ENCODE measurements around the gene SWI5.

Gene SWI5

DNA sequence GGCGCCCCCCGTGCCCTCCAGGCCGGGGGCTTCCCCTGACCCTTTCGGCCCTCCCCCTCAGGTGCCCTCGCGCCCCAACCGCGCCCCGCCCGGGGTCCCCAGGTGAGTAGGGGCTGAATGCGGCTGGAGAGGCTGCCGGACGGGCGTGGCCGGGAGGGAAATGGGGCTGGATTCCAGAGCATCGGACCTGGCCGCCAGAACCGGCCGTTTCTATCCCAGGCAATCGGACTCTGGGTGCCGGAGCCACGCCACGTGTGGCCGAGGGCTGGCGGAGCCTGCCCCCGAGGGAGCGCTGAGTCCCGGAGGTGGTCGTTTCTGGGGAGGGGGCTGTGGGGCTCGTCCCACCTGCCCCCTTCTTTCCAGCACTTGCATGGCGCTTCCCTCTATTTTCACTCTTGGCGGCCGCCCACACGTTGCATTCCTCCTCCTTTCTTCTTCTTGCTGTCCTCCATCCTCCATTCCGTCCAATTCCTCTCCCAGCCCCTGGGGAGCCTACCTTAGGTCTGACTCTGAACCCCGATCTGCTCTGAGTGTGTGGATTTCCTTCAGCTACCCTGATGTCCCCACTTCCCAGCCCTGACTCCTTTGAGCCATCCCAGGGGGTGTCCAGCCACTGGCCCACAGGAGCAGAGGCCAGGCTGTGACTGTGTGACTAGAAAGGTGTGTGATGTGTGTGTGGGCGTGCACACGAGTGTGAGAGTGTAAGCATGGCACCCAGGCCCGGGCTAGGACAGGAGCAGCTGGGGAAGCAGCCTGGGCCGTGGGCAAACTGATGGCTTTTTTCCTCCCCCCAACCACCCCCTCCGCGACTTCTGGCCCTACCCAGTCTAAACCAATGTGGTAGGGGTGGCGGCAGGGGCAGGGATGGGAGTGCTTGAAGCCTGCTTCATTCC, 25.0 kb upstream of the SWI5 start:
- in situ Hi-C loops (cut with MboI; ENCODE audit: low sequenced_read_pairs), result no loop called here

DNA sequence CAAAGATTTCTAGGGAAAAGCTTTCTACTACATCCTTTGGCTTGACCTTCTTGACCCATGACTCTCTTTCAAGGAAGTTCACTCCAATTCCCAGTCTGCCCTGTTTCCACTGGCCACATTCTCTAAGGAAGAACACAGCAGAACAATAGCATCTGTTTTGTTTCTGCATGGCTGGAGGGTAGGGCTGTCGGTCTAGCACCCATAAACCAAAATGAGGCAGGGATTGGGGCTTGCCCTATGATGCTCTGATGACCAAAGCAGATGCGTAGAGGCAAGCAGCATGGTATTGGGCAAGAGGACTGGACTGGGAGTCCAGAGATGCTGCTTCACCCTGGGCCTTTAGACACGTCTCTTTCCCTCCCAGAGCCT, 24.4 kb upstream of the SWI5 start:
- in situ Hi-C loops (cut with MboI; ENCODE audit: low sequenced_read_pairs), result no loop called here

DNA sequence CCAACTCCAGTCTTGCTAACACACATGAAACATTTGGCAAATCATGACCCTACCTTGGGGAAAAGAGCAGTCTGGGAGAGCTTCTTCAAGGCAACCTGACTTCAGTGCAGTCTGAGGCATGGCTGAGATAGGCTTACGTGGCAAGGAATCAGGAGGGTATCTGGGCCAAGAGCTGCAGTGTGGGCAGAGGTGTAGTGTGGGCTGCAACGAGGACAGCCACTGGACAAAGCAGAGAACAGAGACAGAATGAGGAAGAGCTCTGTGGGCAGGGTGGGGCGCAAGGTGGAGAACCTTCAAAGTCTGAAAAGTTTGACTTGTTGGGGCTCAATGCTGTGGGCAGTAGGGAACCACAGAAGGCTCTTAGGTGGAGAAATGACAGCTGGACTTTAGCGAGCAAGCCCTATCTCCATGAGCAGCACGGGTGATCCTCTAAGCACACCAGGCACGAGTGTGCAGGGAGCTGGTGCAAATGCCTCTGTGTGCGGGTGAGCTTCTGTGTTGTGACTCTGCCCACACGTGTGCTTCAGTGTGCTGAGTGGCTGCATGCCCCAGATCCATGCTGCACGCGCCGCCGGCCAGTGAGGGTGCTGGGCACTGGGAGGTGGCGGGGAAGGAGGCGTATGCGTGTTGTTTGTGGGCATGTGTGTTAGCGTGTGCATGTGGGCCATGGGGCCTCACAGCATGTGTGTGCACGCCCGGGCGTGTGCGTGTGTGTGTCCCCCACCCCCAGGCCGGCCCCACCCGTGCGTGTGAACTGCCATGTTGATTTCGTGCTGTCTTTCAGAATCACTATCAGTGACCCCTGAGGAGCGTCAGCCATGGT, 23.5 kb upstream of the SWI5 start:
- in situ Hi-C loops (cut with MboI; ENCODE audit: low sequenced_read_pairs), result no loop called here

DNA sequence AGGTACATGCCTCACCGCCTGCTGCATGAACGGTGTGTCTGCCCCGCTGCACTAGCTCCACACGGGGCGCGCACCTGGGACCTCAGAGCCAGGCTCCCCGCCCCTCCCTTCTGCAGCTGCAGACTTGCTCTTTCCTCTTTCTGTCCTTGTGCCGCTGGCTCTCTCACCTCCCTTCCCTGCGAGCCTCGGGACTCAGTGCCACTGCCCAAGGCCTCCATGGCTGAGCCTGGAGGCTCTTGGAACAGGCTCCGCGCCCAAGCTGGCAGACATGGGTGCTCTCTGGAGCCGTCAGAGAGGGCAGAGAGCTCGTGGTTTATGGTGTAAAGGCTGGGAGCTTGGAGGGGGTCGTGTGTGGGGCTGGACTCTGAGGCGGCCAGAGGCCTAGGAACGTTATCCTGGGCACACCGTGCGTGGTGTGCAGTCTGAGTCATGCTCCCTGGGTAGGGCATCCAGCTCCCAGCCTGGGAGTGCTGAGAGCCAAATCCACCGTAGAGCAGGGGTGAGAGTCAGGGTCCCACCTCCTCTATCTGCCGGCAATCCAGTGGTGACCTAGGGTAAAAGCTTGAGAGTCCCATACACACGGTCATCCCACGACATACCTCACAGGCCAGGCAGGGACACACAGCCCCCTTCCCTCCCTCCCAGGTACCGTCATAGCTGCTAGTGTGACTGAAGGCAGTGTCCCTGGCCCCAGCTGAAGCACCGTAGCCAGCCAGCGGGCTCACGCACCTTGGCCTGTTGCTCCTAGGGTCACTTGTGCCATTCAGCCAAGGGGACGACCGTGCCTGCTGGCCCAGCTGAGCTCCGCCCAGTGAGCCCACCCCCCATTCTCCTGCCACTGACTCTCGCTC, 22.7 kb upstream of the SWI5 start:
- in situ Hi-C loops (cut with MboI; ENCODE audit: low sequenced_read_pairs), result no loop called here

DNA sequence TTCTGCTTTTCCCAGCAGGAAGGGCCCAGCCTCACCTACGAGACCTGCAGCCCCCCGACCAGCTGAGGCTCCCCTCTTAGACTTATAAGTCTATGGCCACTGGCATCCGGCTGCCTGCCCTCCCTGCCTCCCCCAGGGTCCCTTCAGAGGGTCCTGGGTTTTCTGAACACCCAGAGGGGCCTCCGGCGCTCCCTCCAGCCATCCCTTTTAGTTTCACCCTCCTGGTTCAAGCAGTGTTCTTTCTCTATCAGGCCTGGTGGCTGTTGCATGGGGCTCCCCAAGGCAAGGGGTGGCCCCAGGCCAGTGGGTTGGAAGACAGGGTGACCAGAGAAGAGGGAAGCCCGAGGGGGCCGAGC, 22.1 kb upstream of the SWI5 start:
- in situ Hi-C loops (cut with MboI; ENCODE audit: low sequenced_read_pairs), result no loop called here

DNA sequence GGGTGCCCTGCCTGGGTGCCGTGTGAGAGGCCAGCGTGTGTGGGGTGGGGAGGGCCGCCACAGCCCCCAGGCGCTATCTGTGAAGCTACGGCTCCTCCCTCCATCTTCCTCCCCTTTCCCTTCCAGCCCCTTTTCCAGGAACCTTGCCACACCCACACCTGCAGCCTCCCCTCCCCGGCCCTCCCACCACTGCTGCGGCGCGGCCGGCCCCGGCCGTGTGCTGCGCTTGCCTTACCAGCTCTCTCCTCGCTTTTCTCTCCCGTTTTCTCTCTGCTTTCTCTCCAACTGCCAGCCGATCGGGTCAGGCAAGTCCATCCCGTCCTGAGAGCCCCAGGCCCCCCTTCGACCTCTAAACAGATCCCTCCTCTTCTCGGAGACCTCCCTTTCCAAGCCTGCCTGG, 21.7 kb upstream of the SWI5 start:
- in situ Hi-C loops (cut with MboI; ENCODE audit: low sequenced_read_pairs), result no loop called here

DNA sequence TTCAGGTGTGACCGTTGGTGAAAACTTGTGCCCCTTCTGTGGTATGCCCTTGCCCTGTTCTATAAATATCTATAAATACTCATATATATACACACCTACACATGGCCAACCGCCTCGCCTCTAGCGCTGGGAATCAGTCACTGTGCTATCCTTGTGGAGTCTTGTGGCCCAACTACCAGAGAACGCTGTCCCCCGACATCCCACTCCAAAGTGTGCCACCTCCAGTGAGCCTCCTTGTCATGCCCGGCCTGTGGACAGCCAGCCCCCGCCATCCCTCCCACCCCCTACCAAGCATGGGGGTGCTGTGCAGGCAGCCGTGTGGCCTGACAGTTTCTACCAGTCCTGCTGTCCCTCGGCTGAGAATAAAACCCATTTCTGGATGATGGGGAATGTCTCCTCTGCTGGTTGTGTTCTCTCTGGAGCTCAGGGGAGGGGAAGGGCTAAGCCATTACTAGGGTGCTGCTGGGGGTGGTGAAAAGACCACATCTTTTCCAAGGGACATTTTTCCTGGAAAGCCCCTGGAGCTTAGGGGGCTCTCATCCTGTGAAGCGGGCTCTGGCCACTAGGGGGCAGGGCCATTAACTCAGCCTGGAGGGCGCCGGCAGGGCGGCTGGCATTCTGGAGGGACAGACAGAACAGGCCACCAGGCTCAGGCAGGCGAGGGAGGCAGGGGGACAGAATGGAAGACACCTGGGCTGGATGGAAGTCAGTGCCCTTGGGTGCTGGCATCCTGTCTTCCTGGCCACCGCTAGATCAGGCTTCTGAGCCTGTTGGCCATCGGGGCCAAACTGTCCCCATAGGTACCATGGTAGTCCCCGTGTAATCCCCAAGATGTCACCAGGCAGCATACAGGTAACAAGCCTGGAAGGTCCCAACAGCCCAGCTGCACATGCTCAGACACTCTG, 21.0 kb upstream of the SWI5 start:
- in situ Hi-C loops (cut with MboI; ENCODE audit: low sequenced_read_pairs), result no loop called here

DNA sequence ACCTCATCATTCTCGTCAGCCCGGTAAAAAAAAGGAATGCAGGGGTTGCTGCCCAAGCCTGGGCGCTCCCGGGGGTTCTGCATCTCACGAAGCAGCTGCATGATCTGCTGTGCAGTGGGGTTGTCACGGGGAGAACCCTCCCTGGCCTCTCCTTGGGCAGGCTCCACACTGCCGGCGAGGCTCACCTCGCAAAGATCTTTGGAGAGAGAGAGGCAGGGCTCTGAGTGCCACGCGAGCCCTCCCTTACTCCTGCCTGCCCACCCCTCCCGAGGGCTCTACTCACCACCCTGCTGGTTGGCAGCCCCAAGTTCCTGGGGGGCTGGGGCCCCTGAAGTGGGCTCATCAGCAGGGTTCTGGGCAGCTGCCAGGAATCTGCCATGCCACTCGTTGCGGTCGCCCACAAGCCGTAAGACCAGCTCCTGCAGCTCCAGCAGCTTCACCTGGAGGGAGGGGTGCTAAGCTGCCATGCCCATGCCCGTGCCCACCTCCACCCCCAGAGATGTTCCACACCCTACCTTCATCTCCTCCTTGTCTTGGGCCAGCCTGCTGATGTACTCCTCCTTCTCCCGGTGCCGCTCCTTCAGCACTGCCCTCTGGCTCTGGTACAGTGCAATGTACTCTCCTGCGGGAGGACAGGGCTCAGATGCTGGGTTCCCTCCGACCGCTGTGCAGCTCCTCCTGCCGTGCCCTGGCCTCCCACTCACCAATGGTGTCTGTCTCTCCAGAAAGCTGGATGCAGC, 18.8 kb upstream of the SWI5 start:
- in situ Hi-C loops (cut with MboI; ENCODE audit: low sequenced_read_pairs), result no loop called here

DNA sequence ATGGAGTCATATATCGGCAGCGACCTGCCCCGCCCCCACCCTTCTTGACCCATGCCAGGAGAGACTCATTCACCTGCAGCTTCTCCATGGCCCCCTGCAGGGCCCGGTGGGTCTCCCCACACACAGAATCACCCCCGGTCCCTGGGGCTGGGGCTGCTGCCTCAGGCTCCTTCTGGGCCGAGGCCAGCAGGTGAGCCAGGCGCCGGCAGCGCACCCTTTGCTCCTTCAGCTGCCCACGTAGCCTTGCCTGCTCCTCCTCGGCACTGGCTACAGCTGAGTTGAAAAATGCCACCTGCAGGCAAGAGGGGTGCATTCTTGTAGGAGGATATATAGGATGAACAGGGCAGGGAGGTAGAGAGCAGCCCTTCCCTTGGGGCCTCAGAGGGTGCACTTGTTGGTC, 18.2 kb upstream of the SWI5 start:
- in situ Hi-C loops (cut with MboI; ENCODE audit: low sequenced_read_pairs), result no loop called here

DNA sequence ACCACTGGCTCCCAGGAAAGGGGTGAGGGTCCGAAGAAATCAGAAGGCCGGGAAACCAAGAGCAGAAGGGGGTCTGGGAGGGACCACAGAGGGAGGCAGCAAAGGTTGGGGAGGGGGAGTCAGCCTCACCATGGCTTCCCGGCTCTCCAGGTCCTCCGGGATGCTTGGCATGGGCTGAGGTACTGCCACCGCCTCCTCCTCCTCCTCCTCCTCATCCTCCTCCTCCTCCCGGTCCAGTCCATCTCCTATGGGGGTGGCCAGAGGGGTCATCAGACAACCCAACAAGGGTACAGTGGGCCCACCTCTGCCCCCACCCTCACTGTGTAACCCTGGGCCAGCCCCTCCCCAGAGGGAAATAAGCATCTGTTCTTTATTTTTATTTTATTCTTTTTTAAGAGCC, 17.8 kb upstream of the SWI5 start:
- in situ Hi-C loops (cut with MboI; ENCODE audit: low sequenced_read_pairs), result no loop called here

DNA sequence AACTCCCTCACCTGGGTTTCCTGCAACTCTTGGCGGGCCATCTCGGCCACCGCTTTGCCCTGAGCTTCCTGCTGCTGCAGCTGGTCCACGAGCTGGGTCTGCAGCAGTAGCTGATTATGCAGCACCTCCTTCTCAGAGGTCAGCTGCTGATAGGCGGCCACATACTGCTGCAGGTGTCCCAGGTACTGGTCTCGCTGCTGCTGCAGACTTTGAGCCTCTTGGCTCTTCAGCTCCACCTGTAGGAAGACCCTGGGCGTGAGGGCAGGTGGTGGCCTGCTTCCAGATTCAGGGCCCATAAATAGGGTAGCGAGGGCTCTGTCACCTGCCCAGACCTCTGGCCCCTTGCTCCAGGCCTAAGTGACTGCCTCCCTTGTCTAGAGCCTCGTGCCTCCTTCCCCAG, 16.9 kb upstream of the SWI5 start:
- in situ Hi-C loops (cut with MboI; ENCODE audit: low sequenced_read_pairs), result no loop called here

DNA sequence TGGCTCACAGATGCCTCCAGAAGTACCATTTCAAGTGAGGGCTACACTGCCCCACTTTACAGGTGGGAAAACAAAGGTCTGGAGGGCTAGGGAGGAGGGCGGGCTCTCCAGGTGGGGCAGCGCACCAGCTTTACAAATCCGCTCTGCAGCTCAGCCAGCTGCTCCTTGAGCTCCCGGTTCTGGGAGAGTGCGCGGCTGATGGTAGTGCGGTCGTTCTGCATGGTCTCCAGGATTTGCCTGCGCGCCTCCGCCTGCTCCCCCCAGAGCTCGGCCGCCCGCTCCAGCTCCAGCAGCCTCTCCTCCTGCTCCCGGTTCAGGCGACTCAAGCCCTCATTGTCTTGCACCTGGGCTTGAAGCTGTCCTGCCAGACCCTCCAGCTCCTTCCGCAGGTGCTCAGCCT, 15.7 kb upstream of the SWI5 start:
- in situ Hi-C loops (cut with MboI; ENCODE audit: low sequenced_read_pairs), result no loop called here

DNA sequence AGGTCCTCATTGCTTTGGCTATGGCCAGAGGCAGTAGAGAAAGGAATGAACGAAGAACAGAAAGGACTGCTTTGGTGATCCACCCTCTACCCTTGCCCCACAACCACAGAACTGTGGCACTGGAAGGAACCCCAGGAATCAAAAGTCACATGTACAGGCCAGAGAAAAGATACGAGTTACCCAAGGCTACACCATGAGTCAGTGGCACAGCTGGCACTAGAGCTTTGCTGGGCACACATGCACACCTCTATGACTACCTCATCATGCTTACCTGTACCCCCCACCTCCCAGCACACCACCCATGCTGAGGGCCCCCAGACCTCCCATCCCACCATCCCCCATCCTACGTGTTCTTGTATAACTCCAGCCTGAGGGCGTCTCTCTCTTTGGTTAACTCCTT, 13.4 kb upstream of the SWI5 start:
- in situ Hi-C loops (cut with MboI; ENCODE audit: low sequenced_read_pairs), result no loop called here

DNA sequence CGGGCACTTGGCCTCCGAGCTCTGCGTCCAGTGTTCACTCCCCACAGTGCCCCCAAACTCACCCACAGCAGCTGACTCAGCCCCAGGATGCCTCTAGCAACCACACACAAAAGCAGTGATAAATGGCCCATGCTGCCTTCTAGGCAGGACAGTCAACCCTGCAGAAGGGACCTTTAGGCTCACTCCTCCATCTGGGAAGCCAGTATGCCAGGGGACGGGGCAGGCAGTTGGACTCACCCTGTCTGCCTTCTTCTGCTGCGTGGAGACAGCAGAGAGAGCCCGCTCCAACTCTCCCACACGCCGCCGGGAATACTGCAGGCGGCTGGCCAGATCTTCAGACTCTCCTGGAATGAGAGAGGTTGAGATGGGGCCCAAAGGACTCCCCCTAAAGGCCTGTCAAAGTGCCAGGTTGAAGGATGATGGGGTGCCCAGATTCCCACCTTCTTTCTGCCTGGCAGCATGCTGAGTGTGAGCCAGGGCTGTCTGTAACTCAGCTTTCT, 10.7 kb upstream of the SWI5 start:
- in situ Hi-C loops (cut with MboI; ENCODE audit: low sequenced_read_pairs), result no loop called here

DNA sequence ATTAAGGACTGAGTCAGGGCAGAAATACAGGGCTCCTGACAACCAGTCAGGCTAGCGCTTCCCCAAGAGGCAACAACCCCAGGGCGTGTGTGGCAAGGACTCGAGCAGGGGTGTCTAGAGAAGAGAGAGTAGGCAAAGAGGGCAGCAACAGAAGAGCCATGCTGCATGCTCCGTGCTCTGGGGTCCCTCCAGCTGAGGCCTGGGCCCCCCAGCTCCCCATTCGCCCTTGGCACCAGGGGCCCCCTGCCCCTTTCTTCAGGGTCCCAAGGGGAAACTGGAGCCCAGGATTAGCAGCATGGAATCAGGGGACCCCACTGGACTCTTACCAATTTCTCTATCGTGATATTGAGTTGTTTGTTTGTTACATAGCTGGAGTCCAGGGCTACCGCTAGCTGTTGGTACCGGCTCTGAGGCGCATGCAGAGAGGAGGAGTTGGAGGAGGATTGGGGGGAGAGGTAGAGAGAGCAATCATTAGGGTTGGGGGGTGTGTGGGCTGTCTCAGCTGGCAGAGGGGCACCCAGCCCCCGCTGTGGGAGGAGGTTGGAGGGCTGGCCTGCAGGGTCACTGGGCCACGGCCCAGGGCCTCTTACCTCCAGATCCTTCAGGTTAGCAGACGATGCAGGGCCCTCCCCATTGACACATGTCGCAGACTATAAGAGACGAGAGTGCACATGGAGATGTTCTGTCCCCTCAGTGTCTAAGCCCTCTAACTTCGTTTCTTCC, 9.0 kb upstream of the SWI5 start:
- in situ Hi-C loops (cut with MboI; ENCODE audit: low sequenced_read_pairs), result no loop called here

DNA sequence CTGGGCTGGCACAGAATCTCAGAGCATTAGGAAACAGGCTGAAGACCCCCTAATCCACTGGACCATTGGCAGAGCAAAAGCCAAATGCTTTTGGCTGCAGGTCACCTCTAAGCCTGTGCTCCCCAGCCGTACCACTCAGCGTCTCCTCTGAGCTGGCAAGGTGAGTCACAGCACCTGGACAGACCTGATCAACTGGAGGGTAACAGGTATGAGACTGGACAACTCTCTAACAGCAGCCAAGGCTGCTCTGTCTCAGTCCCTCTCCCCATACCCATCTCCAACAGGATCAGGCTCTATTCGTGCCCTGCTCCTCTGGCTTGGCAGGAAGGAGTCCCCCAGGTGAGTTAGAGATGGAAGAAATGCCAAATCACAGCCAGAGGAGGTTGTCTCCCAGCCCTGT, 5.0 kb upstream of the SWI5 start:
- in situ Hi-C loops (cut with MboI; ENCODE audit: low sequenced_read_pairs), result no loop called here

DNA sequence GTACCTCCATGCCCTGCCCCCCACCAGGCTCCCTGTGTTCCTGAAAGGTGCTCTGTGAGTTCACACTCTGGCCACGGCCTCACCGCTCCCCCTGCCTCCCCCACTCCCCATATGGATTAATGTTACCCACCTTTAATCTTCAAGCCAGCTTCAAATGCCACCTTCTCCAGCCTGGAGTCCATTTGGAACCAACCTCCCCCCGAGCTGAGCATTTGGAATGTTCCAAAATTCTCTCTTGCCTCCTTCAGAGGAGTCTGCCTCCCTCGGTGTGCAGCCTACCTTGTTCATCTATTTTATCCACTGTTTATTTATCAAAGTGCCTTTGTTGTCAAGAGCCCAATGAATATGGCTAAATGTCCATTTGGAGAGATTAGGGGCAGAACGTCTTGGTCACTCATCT, 4.6 kb upstream of the SWI5 start:
- in situ Hi-C loops (cut with MboI; ENCODE audit: low sequenced_read_pairs), result no loop called here

DNA sequence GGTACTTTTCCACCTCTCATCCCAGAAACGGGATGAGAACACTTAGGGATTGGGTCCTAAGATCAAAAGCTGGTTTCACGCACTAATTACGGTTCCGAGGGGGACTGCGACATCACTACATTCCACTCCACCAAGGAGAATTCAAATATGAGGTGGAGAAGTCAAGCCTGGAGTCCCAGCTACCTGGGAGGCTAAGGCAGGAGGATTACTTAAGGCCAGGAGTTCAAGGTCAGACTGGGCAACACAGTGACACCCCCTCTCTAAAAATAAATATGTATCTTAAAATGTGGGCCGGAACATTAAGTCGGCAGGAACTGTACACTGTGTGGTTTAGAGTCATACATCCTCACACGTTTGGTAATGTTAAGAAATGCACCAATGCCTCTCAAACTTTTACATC, 1.8 kb upstream of the SWI5 start:
- in situ Hi-C loops (cut with MboI; ENCODE audit: low sequenced_read_pairs), result no loop called here

All from hTERT RPE-1 (cell line).